Measurements from ENCODE around the gene LEFTY1.

The LEFTY1 gene

DNA sequence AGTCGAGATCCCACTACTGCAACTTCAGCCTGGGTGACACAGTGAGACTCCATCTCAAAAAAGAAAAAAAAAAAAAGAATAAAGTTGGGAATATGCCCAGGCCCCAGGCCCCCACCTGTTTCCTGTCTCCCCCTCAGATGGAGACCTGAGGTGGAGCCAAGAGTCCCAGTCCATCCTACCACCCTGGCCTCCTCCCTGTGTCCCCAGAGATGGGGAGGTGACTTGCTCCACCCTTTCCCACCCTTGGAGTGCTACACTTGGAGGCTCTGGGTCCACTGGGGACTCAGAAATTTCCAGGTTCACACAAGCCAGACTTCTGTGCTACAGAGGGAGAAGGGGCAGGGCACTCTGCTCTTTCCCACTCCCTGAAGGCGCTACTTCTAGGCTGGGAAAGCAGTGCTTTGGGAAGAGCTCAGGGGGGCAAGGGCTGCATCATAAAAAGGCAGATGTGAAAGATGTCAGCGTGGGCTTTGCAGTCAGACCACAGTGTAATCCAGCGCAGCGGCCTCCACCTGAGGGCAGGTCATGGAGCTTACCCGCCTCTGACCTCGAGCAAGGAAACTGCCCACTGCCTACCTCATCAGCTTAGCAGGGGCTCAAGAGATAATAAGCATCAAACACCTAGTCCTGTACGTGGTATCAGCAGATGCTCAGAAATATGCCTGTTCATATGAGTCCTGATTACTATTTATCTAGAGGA, 20.2 kb downstream of the LEFTY1 start:
- no peak for DNase-seq

DNA sequence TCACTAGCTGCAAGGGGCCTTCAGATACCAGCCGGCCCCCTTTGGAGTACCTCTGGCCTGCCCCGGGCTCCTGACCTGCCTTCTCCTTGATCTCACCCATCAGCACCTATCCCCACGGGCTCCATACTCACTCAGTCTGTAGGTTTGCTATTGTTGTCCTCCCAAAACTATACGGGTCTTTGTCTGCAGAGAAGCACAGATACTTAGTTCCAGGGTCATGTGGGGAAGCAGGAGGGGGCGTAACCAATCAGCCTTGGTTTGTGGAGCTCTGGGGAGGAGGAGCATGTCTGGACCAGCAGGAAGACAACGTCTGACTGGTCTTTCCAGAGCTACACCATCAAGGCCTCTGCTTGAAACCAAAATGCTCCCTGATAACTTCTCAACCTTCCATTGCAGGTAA, 22.0 kb downstream of the LEFTY1 start:
- no peak for DNase-seq

DNA sequence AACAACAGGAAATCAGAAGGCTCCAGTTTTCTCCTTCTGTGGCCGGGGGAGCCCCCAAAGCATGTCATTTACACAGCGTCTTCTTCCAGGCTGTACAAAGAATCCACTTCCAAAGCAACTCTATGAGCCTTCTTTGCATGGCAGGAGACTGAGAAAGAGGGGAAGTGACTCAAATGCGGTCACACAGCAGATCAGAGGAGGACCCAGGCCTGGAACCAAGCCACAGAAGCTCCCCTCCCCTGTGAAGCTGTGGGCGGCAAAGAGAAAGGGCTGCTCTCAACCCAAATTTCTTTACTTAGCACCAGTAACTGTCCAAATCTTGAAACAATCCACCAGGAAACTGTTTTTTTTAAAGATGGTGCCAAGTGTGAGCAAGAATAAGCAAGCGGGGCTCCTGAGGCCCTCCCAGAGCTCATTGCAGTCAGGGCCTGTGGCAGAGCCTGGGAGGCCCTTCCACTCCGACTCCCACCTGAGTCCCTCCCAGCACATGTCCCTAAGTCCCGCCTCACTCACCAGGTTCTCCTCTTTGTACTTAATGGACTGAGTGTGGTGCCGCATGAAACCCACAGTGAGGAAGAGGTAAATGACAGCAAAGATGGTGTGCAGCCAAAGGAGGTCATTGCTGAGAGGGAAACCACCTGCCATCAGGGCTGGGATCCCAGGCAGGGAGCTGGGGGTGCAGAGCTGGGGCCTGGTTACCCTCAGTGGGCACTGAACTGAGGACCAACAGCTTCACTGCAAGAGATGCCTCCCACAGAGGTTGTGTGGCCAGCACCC, 22.7 kb downstream of the LEFTY1 start:
- DNase-seq, result peak; percentile 13

DNA sequence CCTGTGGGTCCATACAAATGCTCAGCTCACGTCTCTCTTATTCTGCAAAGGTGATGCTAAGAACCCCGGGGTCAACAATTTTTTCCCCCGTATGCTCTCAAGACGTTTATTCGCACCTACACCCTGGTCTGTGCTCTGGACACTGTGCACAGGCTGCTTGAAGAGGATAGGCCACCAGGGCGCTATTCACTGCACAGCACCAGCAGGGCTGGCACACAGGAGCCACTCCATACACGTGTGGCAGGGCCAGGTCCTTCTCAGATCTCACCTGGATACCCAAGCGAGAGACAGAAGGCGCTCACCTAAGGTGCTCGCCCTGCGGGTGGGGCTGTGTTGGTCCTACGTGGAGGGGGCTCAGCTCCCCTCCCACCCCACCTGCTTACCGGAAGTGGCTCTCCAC, 23.4 kb downstream of the LEFTY1 start:
- no peak for DNase-seq

DNA sequence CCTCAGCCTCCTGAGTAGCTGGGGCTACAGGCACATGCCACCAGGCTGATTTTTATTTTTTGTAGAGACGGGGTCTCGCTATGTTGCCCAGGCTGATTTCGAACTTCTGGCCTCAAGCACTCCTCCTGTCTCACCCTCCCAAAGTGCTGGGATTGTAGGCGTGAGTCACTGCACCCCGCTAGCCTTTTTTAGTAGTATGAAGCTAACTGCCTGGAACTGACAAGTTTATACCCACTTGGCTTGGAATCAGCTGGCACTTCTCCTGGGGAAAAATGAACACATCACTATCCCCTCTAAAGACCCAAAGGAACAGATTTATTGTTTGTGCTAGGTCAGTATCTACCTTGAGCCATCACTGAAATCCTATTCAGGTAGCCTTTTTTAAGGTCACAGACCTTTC, 25.8 kb downstream of the LEFTY1 start:
- DNase-seq, result no peak

DNA sequence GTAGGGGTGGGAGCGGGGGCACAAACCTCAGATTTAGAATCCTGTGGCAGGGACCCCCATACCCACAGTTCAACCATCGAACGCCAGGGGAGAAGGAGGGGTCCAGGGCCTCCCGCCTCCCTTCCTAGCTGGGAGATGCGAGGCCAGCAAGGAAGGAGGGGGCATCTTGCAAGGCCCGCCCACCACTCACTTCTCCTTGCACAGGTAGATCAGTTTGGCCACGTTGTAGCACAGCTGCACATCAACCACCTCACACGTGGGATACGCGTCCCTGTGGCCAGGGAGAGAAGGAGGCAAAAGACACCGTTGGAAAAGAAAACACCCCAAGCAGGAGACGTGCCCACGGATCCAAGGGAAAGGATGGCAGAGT, 26.4 kb downstream of the LEFTY1 start:
- DNase-seq, result no peak

DNA sequence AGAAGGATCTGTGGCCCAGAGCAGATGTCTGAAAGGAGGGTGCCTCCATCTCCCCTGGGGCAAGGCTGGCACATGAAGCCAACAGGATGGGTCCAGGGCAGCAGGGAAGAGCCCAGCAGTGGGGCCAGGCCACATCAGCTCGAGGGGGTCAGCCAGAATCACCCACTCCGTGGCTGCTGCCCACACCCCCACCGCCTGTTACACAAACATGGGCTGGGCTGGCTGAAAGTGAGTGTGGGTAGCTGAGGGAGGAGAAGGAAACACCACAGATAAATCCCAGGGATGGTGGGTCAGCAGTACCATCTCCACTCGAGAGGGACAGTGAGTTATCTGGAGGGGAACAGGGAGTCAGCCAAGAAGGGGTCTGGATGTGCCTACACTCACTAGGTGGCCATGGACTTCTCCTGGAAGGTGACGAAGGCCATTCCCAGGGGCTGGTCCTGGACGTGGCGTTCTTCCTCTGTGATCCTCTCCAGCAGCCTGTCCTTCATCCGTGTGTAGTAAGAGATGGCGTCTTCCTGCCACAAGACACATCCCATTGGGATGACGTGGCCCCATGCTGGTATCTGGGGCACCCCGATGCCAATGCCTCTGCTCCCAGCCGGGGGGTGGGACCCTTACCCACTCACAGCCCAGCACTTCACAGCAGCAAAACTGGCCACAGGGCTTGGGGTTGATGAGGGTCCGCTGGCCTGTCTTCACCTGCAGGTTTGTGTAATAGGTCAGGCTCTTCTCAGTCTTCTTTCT, 26.9 kb downstream of the LEFTY1 start:
- no peak for DNase-seq

DNA sequence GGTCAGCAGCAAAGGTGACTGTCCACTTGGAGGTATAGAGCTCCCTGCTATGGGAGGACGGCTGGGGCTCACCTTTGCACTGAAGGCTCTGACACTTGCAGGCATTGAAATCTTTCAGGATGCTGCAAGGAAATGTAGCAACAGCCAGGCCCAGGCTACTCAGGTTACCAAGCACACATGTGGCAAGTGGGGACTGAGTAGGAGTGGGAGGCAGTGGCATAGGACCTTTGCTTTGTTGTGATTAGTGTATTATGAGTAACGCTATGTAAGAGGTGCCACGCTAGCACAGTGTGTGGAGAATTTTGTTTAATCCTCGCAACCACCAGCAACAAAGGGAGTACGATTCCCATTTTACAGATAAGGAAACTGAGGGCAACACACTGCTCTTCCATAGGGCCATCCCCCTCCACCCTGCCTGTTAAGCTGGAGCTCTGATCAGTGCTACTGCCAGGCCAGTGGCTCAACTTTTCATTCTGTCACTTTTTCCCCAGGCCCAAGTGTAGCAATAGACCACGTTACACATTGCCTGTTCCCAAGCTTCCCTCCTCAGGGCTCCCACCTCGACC, 28.0 kb downstream of the LEFTY1 start:
- no peak for DNase-seq

DNA sequence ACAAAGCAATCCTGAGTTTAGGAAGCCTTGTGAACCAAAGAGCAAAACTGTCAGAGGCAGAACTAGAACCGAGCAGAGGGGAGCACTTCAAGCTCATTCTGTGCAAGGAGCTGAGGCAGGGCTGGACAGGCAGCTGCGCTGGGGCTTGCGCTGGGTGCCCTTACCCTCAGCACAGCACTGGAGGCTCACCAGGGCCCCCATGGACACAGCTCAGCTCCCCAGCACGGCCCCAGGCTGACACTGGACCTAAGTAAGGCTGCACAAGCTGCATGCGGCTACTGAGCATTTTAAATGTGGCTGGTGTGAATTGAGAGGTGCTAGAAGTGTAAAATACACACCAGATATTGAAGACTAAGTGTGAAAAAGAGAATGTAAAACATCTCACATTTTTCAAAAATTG, 28.8 kb downstream of the LEFTY1 start:
- no peak for DNase-seq

DNA sequence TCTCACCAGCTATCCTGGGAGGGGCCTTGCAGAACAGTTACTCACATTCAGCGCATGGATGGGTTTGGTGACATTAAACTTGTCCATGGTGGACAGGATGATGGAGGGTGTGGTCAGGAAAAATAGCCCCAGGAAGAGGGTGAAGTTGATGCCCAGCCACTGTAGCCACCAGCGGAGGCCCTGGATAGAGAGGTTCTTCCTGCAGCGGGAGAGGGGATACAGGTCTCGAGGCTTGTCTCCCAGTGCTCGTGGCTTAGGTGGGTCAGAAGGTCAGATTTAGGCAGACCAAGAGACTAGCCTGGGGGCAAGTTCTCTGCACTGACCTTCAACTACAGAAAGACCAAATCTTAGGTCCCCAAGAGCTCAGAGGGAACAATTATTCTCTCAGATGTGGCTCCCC, 29.8 kb downstream of the LEFTY1 start:
- DNase-seq, result no peak

DNA sequence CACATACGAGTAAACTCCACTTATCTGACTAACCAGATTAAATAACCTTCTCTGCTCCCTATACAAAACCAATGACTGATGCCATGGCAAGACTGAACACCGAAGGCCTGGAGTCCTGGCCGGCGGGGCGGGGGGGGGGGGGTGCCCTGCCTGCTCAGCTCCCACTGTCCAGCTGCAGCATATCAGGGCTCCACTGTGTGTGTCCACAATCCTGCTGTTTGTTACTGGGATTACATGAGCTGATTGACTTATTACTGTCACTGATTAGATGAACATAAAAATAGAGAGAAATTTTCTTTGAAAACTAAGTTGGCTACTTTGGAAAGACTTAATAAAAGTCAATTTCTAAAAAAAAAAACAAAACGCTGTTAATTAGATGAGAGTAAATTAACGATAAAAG, 31.7 kb downstream of the LEFTY1 start:
- DNase-seq, result no peak

DNA sequence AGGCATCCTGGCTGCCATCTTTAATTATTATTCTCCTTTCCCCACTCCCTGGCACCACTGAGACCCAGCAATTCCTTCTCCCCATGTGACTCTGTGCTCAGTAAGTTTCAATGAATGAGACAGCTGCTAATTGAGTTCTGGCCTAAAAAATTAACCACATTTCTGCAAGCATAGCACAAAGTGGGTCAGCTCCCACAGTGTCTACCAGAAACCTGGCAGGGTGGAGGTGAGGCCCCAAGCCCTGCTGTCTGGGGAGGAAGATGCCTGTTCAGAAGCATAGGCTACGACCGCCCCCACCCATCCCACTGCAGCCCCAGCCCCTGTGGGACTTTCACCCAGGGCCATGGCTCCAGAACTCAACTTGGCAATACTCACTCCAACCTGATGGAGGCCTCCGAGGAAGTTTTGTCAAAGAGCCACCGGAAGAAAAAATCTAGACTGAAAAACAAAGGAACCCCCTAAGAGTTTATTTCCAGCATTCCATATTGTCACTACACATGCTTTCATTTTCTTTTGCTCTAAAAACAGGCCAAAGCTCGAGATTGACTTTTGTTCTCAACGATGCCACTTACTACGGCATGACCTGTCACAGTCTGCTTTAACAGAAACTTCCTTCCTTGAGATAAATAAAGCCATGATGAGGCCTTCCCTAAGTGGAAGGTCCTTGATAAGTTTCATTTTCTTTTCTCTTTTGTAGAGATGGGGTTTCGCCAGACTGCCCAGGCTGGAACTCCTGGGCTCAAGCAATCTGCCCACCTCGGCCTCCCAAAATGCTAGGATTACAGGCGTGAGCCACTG, 33.2 kb downstream of the LEFTY1 start:
- no peak for DNase-seq

DNA sequence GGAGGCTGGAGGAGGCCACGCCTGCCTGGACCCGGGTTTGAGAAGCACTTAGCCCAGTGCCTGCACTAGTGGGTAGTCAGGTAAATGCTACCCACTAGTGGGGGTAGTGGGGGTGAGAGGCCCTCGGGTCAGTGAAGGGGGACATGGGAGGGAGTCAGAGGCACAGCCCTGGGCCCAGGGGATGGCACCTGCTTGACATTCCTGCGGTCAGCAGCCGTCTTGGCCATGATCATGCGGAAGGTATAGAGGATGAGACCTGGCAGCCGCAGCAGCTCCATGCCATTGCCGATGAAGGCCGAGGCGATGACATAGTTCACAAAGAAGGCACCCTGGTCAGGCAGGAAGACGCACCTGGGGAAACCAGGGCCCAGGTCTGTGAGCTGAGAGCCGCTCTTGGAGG, 35.5 kb downstream of the LEFTY1 start:
- no peak for DNase-seq

DNA sequence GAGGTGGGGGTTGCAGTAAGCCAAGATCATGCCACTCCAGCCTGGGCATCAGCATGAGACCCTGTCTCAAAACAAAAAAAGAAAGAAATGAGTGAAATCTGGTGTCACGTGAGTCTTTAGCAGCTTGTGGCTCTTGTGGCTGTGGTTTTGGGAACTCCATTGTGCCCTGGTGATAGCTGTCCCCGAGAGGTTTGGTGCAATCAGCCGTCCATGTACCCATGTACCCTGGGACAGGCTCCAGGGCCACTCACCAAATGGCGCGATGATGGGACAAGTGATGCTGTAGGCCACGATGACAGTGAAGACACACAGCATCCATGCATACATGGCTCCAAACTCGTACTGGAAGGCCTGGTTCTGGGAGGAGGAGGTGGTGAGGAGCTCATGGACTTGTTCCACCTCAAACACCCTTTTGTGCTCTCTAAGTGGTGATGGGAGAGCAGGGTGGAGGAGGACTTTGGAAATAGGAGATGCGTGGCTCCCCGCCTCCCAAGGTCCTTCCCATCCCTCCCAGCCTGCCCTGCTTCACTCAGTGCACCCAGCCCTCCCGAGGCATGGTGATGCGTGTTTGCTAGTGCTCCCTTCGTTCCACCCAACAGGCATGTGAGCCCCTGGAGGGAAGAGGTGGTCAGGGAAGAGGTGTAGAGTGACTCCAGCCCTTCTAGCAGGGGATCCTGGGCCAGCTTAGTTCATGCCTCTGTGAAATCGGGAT, 36.4 kb downstream of the LEFTY1 start:
- DNase-seq, result no peak

DNA sequence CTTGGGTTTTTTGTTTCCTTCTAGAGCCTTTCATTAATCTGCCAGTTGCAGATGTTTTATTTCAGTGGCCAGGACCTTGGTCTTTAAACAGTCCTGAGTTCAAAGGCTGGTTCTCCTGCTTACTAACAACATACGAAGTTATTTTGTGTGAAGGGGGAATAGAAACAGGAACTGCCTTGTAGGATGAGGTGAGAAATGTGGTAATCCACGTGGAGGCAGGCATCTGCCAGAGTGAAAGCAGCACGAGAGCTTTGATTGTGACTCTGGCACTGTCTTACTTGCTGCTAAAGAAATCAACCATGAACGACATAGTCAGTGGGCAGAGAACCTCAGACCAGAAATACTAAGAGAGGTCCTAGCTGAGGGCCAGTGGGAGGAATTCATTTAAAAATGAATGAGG, 37.1 kb downstream of the LEFTY1 start:
- DNase-seq, result no peak

DNA sequence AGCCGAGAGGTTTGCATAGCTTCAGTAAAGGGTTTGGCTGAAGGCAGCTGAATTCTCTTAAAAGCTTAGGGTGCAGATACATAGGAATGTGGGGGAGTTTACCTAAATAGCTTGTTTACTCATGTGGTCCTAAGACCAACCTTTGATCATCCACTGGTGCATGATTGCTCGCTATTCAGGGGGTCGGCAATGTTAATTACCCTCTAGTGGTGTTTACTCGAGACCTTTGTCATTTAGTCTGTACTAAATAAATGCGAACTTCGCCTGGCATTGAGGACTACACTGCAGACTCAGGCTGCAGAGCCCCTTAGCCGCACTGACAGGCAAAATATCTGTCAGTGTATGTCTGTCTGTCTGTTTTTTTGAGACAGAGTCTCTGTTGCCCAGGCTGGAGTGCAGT, 38.6 kb downstream of the LEFTY1 start:
- no peak for DNase-seq

DNA sequence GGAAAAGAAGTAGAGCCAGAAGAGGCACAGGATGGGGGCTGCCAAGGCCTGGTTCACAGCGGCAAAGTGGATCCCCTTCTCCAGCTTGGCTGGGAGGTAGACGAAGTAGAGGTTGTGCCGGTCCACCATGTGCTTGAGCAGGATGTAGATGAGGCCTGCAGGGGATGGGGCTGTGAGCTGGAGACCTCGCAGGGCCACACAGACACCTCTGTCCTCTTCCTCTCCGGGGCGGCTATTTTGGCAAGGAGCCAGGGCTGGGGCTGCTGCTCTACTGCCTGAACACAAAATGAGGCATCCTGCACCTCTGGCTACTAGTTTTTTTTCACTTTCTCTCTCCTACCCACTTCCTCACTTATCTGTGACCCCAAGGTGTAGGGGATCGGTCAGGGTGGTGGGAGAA, 39.0 kb downstream of the LEFTY1 start:
- DNase-seq, result no peak

DNA sequence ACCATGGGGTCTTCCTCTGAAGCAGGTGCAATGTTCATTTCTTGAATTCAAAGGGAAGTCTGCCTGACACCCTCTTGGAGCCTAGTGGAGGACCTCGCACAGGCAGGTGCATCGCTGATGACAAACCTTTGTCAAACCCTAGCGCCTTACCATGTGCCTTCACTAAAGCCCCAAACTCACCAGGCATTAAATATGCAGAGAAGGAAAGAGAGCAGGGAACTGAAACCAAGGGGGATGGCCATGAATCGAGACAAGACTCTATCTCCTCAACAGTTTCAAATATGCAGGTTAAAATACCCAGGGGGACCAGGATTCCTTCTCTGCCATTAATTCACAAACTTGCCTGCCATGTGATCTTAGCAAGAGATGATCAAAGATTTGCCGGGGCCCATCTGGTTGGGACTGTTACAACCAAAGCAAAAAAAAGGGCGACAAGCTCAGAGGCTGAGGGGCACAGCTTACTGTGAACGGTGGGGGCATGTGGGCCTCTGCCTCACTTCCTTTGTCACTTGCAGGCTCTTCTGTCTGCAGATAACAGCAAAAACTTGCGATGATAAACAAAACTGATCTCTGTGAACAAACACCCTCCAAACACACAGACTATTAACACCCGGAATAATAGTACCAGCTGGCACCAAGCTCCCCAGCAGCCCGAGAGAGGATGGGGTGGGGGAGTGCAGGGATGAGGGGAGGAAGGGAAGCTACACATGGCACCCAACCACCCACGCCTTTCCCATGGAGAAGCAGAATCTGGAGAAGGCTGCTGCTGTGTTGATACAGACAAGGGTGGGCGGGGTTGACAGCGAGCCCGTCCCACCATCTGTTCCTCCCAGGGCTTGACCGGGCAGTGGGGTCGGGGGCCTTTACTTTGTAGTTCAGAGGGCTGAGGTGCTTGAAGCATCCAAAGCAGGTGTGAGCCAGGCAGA, 40.7 kb downstream of the LEFTY1 start:
- DNase-seq, result no peak

DNA sequence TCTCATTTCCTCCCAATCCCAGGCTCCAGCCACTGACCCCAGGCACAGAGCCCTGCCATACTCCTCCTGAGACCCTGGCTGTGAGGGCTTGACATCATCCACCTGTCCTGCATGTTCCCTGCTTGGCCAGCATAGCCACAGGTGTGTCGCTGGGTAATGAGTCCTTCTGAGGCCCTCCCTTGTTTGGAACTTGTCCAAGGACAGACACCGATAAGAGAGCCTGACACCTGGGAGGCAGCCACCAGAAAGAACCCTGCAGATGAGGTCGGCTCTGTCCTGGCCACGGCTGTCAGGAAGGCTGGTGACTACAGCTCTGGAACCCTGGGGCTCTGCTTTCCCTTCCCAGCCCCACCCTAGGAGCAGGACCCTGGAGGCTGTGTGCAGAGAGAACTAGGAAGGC, 41.3 kb downstream of the LEFTY1 start:
- DNase-seq, result no peak

DNA sequence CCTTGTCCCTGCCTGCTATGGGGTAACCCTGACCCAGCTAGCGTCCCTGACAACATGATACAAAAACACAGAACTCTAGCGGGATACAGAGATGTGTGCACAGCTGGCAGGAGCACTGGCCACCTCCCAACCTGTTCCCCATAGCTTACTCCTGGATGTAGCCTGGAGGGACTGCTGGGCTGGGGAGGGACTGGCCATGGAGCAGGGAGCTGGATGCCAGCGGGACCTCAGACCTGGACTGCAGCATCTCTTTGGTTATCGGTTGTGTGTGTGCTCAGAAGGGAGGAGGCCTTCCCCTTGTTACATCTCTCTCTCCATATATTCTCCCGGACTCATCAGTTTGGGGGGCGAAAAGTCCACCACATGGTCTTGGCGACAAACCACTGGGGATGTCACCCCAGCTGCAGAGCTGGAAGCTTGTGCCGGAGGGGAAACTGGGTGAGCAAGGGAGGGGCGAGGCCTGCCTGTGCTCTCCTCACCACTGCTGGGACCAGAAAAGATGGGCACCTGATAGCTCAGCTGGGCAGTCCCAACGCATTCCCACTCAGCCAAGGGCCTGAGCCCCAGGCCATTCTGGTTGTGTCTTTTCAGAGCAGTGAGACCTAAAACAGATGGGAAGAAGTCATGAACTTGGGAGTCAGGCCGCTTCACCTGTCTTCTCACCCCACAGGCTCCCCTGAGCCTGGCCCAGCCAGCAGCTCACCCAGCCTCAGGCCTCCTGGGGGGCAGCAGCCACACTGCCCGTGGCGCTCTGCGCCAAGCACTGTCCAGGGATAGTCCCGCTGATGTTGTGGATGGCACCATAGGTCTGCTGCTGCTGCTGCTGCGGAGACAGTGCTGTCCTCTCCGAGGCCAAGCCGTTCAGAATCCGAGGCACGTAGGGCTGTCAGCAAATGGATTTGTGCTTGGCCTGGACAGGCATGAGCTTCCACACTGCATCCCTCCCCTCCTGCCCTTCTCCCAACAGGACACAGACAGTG, 42.3 kb downstream of the LEFTY1 start:
- DNase-seq, result no peak

All from NK-92 treated with Interleukin-12 subunit alpha and Interleukin-12 subunit beta, amount 100 ng/mL, for 24 hours (cell line).